ENCODE results near the gene CACNA1I. TPM values are rescaled to one million over a fixed set of nuclear protein-coding genes. Genes with fewer than 3 reads are reported as not detected.

Gene CACNA1I
- total RNA-seq, 1 donor from 2014 or later: 0.06 TPM

DNA sequence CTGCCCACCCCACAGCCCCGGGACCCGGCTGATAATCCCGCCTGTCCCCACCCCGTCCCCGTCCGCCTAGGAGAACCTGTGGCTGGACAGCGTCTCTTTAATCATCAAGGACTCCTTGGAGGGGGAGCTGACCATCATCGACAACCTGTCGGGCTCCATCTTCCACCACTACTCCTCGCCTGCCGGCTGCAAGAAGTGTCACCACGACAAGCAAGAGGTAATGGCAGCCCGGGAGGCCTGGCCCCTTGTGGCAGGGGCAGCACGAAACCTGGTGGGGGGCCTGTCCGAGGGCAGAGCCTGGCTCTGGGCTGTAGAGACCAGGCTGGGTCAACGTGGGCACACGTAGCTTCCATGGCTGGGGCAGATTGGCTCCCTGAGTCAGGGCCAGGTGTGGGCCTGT, 109.1 kb downstream of the CACNA1I start:
- no peak for DNase-seq (ENCODE audit: low read depth)
- TF ChIP-seq, protein P1, sequence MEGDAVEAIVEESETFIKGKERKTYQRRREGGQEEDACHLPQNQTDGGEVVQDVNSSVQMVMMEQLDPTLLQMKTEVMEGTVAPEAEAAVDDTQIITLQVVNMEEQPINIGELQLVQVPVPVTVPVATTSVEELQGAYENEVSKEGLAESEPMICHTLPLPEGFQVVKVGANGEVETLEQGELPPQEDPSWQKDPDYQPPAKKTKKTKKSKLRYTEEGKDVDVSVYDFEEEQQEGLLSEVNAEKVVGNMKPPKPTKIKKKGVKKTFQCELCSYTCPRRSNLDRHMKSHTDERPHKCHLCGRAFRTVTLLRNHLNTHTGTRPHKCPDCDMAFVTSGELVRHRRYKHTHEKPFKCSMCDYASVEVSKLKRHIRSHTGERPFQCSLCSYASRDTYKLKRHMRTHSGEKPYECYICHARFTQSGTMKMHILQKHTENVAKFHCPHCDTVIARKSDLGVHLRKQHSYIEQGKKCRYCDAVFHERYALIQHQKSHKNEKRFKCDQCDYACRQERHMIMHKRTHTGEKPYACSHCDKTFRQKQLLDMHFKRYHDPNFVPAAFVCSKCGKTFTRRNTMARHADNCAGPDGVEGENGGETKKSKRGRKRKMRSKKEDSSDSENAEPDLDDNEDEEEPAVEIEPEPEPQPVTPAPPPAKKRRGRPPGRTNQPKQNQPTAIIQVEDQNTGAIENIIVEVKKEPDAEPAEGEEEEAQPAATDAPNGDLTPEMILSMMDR (conservative IDR thresholded peaks at IDR 0.05; ENCODE audit: low read depth, low read length): no peak
- H3K4me3 ChIP-seq (ENCODE audit: low read depth, low read length): no peak overlapping the region

GRCh38 chr22:39680486-39680885, 109.9 kb downstream of the CACNA1I start:
- TF ChIP-seq, protein P1 (conservative IDR thresholded peaks at IDR 0.05; ENCODE audit: low read depth, low read length): no peak
- no peak for DNase-seq (ENCODE audit: low read depth)
- no peak overlapping the region for H3K4me3 ChIP-seq (ENCODE audit: low read depth, low read length)

- TF ChIP-seq, protein P1 (conservative IDR thresholded peaks at IDR 0.05; ENCODE audit: low read depth, low read length): no peak
- no peak for DNase-seq (ENCODE audit: low read depth)
- H3K4me3 ChIP-seq (ENCODE audit: low read depth, low read length): no peak overlapping the region
These were observed 110.7 kb downstream of the CACNA1I start for GRCh38 chr22:39681038-39681861.

- H3K4me3 ChIP-seq (ENCODE audit: low read depth, low read length): no peak overlapping the region
- DNase-seq (ENCODE audit: low read depth): no peak
- TF ChIP-seq, protein P1 (conservative IDR thresholded peaks at IDR 0.05; ENCODE audit: low read depth, low read length): no peak
These were observed 112.4 kb downstream of the CACNA1I start for GRCh38 chr22:39682994-39683393.

DNA sequence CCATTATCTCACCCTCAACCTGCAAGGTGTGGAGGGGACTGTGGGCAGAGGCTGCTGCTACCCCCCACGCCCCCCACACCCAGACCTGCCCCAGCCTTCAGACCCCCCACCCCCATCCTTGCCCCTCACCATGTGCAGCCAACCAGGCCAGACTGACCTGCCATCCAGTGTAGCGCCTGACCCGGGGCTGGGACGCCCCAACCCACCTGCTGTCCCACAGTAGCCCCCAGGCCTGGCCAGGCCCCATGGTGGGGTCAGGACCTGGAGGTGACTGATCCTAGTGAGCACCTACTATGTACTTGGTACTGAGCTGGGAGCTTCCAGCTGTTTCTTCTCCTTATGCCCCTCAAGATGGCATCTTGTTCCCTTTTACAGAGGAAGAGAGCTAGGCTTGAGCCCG, 113.1 kb downstream of the CACNA1I start:
- H3K4me3 ChIP-seq (ENCODE audit: low read depth, low read length): no peak overlapping the region
- no peak for DNase-seq (ENCODE audit: low read depth)
- TF ChIP-seq, protein P1 (conservative IDR thresholded peaks at IDR 0.05; ENCODE audit: low read depth, low read length): no peak

DNA sequence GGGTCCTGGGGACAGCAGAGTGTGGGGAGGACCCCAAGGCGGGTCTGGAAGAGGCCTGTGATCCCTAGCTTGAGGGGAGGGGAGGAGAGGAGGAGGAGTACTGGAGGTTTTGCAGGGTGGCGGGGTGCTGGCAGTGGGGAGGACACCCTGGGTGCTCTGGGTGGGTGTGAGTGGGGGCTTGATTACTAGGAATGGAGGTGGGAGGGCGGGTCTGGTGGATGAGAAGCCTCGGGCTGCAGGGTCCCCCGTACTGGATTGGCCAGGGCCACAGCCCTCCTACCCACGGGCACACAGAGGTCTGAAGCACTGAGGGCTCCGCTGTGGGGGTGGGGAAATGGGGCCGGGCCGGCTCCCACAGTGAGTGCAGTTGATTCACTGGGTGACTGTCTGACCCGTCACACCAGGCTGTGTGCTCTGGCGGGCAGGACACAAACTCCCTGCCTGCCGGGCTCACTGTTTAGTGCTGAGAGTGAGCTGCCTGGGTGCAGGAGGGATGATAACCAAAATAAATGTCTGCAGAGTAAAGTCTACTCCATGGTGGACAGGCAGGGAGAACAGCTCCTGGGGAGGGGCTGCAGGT, 114.2 kb downstream of the CACNA1I start:
- H3K4me3 ChIP-seq (ENCODE audit: low read depth, low read length): no peak overlapping the region
- TF ChIP-seq, protein P1 (conservative IDR thresholded peaks at IDR 0.05; ENCODE audit: low read depth, low read length): no peak
- no peak for DNase-seq (ENCODE audit: low read depth)
